Upper lobe of left lung (tissue), 6 donors: ENCODE results near the gene TVP23C. TPM values are rescaled to one million over a fixed set of nuclear protein-coding genes. Genes with fewer than 3 reads are reported as not detected.

Source experiments
- ATAC-seq, 2 donors: fragments of 200-7000 bp; cut with Tn5 transposase; one replicate each; pipeline ENCODE4 v1.9.1; 2022; ENCODE audit warnings: mild to moderate bottlenecking in 2 of 2, moderate library complexity in 2 of 2; ENCODE audit not compliant: low FRiP score in 2 of 2
- DNase-seq, 2 donors: peaks; one replicate each; pipeline ENCODE4 v3.0.0-alpha.2; 2019 to 2020
- H3K27ac ChIP-seq, 4 donors: fragments of 200-600 bp; sonication (generic); one replicate each; pipeline ENCODE4 v1.5.1; 2016 to 2019
- H3K27me3 ChIP-seq, 4 donors: fragments of 200-600 bp; sonication (generic); one replicate each; pipeline ENCODE4 v1.5.1; 2017 to 2019
- H3K36me3 ChIP-seq, 4 donors: fragments of 200-600 bp; sonication (generic); one replicate each; pipeline ENCODE4 v1.5.1; 2016 to 2019
- H3K4me1 ChIP-seq, 4 donors: fragments of 200-600 bp; sonication (generic); one replicate each; pipeline ENCODE4 v1.5.1; 2018 to 2019
- H3K4me3 ChIP-seq, 4 donors: fragments of 200-600 bp; sonication (generic); one replicate each; pipeline ENCODE4 v1.5.1; 2017 to 2019; ENCODE audit warnings: mild to moderate bottlenecking in 2 of 4, moderate library complexity in 1 of 4
- H3K9me3 ChIP-seq, 4 donors: fragments of 200-600 bp; sonication (generic); one replicate each; pipeline ENCODE4 v1.5.1; 2018 to 2019
- EP300 ChIP-seq, 4 donors: sonication (generic); formaldehyde crosslinking; IDR thresholded peaks; one replicate each; pipeline ENCODE4 v1.5.1; 2017; ENCODE audit warnings: antibody characterized with exemption in 4 of 4, control low read depth in 2 of 4
- POLR2A ChIP-seq, 4 donors: fragments of 450-650 bp; IDR thresholded peaks; one replicate each; pipeline ENCODE4 v1.5.1; 2016 to 2017; ENCODE audit warnings: antibody characterized with exemption in 4 of 4, mild to moderate bottlenecking in 2 of 4
- POLR2AphosphoS5 ChIP-seq, 2 donors: sonication (generic); formaldehyde crosslinking; IDR thresholded peaks; one replicate each; pipeline ENCODE4 v1.5.1; 2017; ENCODE audit warnings: antibody characterized with exemption in 2 of 2
- WGBS, 2 donors: methylation state at CpG; one replicate each; pipeline ENCODE4 v1.1.5; 2017 to 2018; 5-methylcytosine and 5-hydroxymethylcytosine counted together
- total RNA-seq, 6 donors: library from RNA; depleted of rRNA in 4 of 6; stranded (reverse); fragments of >200 nt in 4 of 6; gene quantifications; one replicate each; pipeline versions ENCODE4 v1.1.0 to v1.2.1, GENCODE V29; 2016 to 2021
- TF ChIP-seq, protein P1 (sequence below), 6 experiments: fragments of 450-650 bp in 4 of 6; fragments of 200-600 bp in 2 of 6; sonication (generic) in 2 of 6; IDR thresholded peaks; one replicate each; pipeline ENCODE4 v1.5.1; 2016 to 2019; ENCODE audit warnings: antibody characterized with exemption in 6 of 6
- donor health status: DM: no; HTN: no; CAD: no; lungs with moderate emphysema.
- donor health status: DM: no; HTN: yes; CAD: no; lungs with severe emphysema.

TVP23C gene
- total RNA-seq, 6 donors from 2014 or later = 15.3 to 54.0 (median 17.4) TPM

DNA sequence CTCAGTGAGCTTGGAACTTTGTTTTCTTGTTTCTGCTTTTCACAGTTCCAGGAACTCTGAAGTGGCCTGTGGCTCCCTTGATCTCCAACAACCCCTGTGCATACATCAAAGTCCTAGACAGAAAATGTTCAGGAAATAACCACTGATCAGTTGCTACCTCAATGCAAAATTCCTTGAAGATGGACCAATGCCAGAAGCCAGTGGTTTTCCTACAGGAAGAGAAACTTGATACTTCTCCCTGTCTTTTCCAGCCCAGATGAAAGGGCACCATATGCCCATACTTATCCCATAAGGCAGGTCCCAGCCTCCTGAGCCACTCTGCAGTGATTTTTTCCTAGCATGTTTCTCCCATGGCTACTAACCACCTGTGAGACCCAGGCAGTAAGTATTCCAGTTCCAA is 83.6 kb downstream of the TVP23C start:
- no peak for TF ChIP-seq EP300 (IDR thresholded peaks at IDR 0.05)
- DNase-seq = no peak
- Histone ChIP-seq H3K27me3 (no peaks in the 10 kb centered on the region), H3K36me3 (no peaks in the 10 kb centered on the region), H3K27ac (no peak overlapping the region), H3K4me1 (peaks cover 0 to 7% (median 2%) of the 10 kb centered on the region in 4 donors), H3K4me3 (no peak overlapping the region), H3K9me3 (no peaks in the 10 kb centered on the region)
- no peak for ATAC-seq

DNA sequence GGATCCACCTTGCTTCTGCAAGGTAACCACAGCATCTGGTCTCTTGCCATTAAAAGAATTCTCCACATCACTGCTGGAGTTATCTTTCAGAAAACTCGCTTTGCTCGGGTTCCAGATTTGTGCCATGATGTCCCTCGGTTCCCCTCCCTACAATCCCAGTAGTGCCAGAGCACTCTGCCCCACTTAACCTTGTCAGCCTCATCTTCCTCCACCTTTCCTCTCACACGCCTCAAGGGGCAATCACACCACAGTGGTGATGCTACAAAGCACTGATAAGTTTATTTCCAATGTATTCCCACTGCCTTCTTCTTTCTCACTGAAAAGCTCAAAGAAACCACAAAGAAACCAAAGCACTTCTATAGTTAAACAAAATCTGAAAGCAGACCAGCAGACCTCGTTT is 84.4 kb downstream of the TVP23C start:
- 76 to 83% methylated on average over 5 of the region's 5 CpGs for WGBS, 2 donors
- no peaks in the 10 kb centered on the region for H3K36me3 ChIP-seq
- no peaks in the 10 kb centered on the region for H3K27me3 ChIP-seq
- ATAC-seq (no peak), DNase-seq (no peak)
- no peaks in the 10 kb centered on the region for H3K9me3 ChIP-seq
- TF ChIP-seq, protein P1, sequence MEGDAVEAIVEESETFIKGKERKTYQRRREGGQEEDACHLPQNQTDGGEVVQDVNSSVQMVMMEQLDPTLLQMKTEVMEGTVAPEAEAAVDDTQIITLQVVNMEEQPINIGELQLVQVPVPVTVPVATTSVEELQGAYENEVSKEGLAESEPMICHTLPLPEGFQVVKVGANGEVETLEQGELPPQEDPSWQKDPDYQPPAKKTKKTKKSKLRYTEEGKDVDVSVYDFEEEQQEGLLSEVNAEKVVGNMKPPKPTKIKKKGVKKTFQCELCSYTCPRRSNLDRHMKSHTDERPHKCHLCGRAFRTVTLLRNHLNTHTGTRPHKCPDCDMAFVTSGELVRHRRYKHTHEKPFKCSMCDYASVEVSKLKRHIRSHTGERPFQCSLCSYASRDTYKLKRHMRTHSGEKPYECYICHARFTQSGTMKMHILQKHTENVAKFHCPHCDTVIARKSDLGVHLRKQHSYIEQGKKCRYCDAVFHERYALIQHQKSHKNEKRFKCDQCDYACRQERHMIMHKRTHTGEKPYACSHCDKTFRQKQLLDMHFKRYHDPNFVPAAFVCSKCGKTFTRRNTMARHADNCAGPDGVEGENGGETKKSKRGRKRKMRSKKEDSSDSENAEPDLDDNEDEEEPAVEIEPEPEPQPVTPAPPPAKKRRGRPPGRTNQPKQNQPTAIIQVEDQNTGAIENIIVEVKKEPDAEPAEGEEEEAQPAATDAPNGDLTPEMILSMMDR (IDR thresholded peaks at IDR 0.05) = no peak
- TF ChIP-seq POLR2A (IDR thresholded peaks at IDR 0.05) (no peak), POLR2AphosphoS5 (IDR thresholded peaks at IDR 0.05) (no peak), EP300 (IDR thresholded peaks at IDR 0.05) (no peak)
- H3K4me3 ChIP-seq = no peak overlapping the region
- H3K4me1 ChIP-seq = peaks cover 0 to 7% (median 2%) of the 10 kb centered on the region in 4 donors
- no peak overlapping the region for H3K27ac ChIP-seq

DNA sequence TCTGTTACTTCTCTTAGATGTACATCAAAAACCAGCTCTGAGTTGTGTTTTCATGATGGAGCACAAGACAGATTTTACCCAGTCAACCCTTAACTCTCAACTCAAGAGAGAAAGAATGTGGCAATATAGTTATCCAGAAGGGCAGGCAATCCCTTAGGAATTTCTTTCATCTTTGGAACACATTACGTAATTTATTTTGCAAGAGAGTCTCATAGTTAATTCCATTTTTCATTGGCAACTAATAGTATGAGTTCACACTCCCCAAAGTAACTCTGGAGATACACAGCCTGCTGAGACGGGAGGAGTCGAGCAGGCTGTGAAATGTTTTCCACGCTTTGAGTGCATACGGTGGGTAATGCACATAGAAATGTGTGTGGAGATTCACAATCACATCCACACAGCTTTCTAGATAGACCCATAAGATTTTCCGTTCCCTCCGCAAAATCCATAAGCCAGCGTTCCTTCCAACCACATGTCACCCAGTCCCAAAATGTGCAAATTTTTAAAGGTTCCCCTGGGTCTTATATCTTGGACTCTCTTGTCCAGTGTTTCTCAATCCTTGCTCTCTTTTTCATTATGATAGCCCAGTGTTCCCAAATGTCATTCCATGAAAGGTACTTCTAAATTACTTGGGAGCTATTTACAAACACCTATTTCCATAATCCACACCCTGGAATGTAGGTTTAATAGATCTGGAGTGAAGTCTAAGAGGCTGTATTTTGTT is 87.5 kb downstream of the TVP23C start:
- Histone ChIP-seq H3K36me3 (no peaks in the 10 kb centered on the region), H3K27me3 (no peaks in the 10 kb centered on the region), H3K27ac (peak overlapping the region in 1 of 4 donors; percentile 48), H3K4me1 (peaks cover 0 to 7% (median 2%) of the 10 kb centered on the region in 4 donors), H3K9me3 (no peaks in the 10 kb centered on the region), H3K4me3 (no peak overlapping the region)
- ATAC-seq (peak in 1 of 2 donors; percentile 94), DNase-seq (no peak)
- TF ChIP-seq POLR2A (IDR thresholded peaks at IDR 0.05) = no peak
- TF ChIP-seq EP300 (IDR thresholded peaks at IDR 0.05) = no peak
- TF ChIP-seq POLR2AphosphoS5 (IDR thresholded peaks at IDR 0.05) = peak in 1 of 2 donors; percentile 52
- WGBS, 2 donors = 65 to 85% methylated on average over 8 of the region's 8 CpGs

DNA sequence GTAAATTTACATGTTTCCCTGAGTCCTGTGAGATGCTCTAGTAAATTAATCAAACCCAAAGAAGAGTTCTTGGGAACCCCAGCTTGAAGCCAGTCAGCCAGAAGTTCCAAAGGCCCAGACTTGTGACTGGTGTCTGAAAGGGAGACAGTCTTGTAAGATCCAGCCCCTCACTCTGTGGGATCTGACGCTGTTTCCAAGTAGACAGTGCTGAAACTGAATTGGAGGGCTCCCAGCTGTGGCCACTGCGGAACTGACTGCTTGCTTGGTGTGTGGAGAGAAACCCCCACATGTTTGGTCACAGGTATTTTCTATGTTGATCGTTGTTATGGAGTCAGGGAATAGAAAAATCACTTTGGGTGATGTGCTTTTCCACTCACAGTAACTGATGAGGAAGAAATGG is 90.4 kb downstream of the TVP23C start:
- no peak overlapping the region for H3K27ac ChIP-seq
- H3K27me3 ChIP-seq = no peaks in the 10 kb centered on the region
- no peaks in the 10 kb centered on the region for H3K36me3 ChIP-seq
- no peak overlapping the region for H3K4me3 ChIP-seq
- DNase-seq (no peak), ATAC-seq (no peak)
- TF ChIP-seq POLR2AphosphoS5 (IDR thresholded peaks at IDR 0.05) (no peak), POLR2A (IDR thresholded peaks at IDR 0.05) (no peak), EP300 (IDR thresholded peaks at IDR 0.05) (no peak)
- TF ChIP-seq, protein P1 (IDR thresholded peaks at IDR 0.05) = no peak
- WGBS, 2 donors = 64 to 90% methylated on average over 3 of the region's 3 CpGs
- no peaks in the 10 kb centered on the region for H3K4me1 ChIP-seq
- H3K9me3 ChIP-seq = no peaks in the 10 kb centered on the region

DNA sequence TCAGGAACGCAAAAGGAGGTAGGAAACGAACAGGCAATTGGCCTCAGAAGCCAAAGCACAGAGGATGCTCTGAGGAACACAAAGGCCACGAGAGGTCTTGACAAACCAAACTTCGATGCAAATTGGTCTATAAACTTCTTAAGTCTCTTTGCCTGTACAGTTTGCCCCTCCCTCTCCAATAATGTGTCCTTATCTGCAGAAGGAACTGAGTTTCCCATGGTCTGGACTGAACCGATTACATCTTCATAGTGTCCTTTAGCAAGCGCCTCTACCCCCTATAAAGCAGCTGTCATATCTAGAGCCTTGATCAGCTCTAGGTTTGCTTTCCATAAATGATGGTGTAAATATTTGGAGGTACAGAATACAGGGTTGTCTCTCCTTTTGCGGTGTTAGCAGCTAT is 92.7 kb downstream of the TVP23C start:
- H3K4me1 ChIP-seq = no peaks in the 10 kb centered on the region
- DNase-seq = no peak
- H3K4me3 ChIP-seq = no peak overlapping the region
- ATAC-seq = no peak
- no peaks in the 10 kb centered on the region for H3K36me3 ChIP-seq
- no peaks in the 10 kb centered on the region for H3K9me3 ChIP-seq
- no peak for TF ChIP-seq POLR2A (IDR thresholded peaks at IDR 0.05)
- TF ChIP-seq, protein P1 (IDR thresholded peaks at IDR 0.05) = no peak
- TF ChIP-seq EP300 (IDR thresholded peaks at IDR 0.05) = no peak
- no peak for TF ChIP-seq POLR2AphosphoS5 (IDR thresholded peaks at IDR 0.05)
- 55 to 63% methylated on average over 7 of the region's 7 CpGs for WGBS, 2 donors
- H3K27ac ChIP-seq = no peak overlapping the region
- H3K27me3 ChIP-seq = no peaks in the 10 kb centered on the region

DNA sequence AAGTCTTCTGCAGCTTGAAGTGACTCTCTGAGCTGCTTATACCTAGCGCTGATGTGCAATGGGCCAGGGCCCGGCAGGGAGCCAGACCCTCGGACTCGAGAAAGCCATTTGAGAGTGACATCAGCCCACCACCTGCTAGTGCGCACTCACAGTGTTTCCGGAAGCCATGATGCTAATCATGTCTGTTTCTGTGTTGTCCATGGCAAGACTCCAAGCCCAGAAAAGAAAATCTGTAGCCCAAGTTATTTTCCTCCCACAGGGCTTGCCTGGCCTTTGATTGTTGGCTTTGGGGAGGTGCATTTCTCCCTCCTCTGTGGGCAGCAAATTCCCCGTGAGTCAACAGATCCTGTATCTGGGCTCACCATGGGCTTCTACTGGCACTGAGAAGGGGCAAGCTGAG is 94.0 kb downstream of the TVP23C start:
- Histone ChIP-seq H3K27ac (no peak overlapping the region), H3K9me3 (no peaks in the 10 kb centered on the region), H3K36me3 (no peaks in the 10 kb centered on the region), H3K4me3 (no peak overlapping the region), H3K4me1 (peaks cover 0 to 4% (median under 1%) of the 10 kb centered on the region in 4 donors), H3K27me3 (no peaks in the 10 kb centered on the region)
- DNase-seq = no peak
- TF ChIP-seq, protein P1 (IDR thresholded peaks at IDR 0.05) = no peak
- TF ChIP-seq POLR2A (IDR thresholded peaks at IDR 0.05) (no peak), POLR2AphosphoS5 (IDR thresholded peaks at IDR 0.05) (no peak), EP300 (IDR thresholded peaks at IDR 0.05) (no peak)
- ATAC-seq = no peak
- WGBS, 2 donors = 92 to 95% methylated on average over 7 of the region's 7 CpGs
